ENCODE data around the gene RINL. TPM values are rescaled to one million over a fixed set of nuclear protein-coding genes. Genes with fewer than 3 reads are reported as not detected.

RINL gene
- total RNA-seq, 1 experiment from 2014 or later: 6.9 TPM

GRCh38 chr19:38844093-38844686 is 33.9 kb downstream of the RINL start:
- H3K36me3 ChIP-seq: peaks cover 98% of the 10 kb centered on the region
- H3K9me3 ChIP-seq: no peaks in the 10 kb centered on the region
- no peaks in the 10 kb centered on the region for H3K27me3 ChIP-seq
- H3K4me3 ChIP-seq: no peak overlapping the region
- DNase-seq: no peak

- Histone ChIP-seq H3K36me3 (peaks cover 99% of the 10 kb centered on the region), H3K4me3 (no peak overlapping the region), H3K27me3 (no peaks in the 10 kb centered on the region), H3K9me3 (no peaks in the 10 kb centered on the region)
- DNase-seq: no peak
These were observed 34.8 kb downstream of the RINL start for GRCh38 chr19:38843175-38843758.

GRCh38 chr19:38842439-38843174 is 35.5 kb downstream of the RINL start:
- H3K4me3 ChIP-seq: no peak overlapping the region
- H3K27me3 ChIP-seq: no peaks in the 10 kb centered on the region
- H3K9me3 ChIP-seq: no peaks in the 10 kb centered on the region
- no peak for DNase-seq
- peaks cover 99% of the 10 kb centered on the region for H3K36me3 ChIP-seq

GRCh38 chr19:38841787-38842438 is 36.2 kb downstream of the RINL start:
- no peak overlapping the region for H3K4me3 ChIP-seq
- no peaks in the 10 kb centered on the region for H3K27me3 ChIP-seq
- no peak for DNase-seq
- no peaks in the 10 kb centered on the region for H3K9me3 ChIP-seq
- H3K36me3 ChIP-seq: peaks cover 99% of the 10 kb centered on the region

- DNase-seq: no peak
- H3K4me3 ChIP-seq: no peak overlapping the region
- no peaks in the 10 kb centered on the region for H3K27me3 ChIP-seq
- H3K9me3 ChIP-seq: no peaks in the 10 kb centered on the region
- peaks cover 97% of the 10 kb centered on the region for H3K36me3 ChIP-seq
These were observed 36.8 kb downstream of the RINL start for GRCh38 chr19:38841180-38841766.

GRCh38 chr19:38840583-38840968 is 37.5 kb downstream of the RINL start:
- H3K36me3 ChIP-seq: peaks cover 96% of the 10 kb centered on the region
- H3K27me3 ChIP-seq: no peaks in the 10 kb centered on the region
- H3K4me3 ChIP-seq: no peak overlapping the region
- no peaks in the 10 kb centered on the region for H3K9me3 ChIP-seq
- no peak for DNase-seq

GRCh38 chr19:38839816-38840582 is 38.1 kb downstream of the RINL start:
- Histone ChIP-seq H3K36me3 (peaks cover 93% of the 10 kb centered on the region), H3K27me3 (no peaks in the 10 kb centered on the region), H3K9me3 (no peaks in the 10 kb centered on the region), H3K4me3 (no peak overlapping the region)
- no peak for DNase-seq

- H3K36me3 ChIP-seq: peaks cover 85% of the 10 kb centered on the region
- no peak for DNase-seq
- no peaks in the 10 kb centered on the region for H3K9me3 ChIP-seq
- no peak overlapping the region for H3K4me3 ChIP-seq
- no peaks in the 10 kb centered on the region for H3K27me3 ChIP-seq
These were observed 38.9 kb downstream of the RINL start for GRCh38 chr19:38838986-38839761.

- Histone ChIP-seq H3K27me3 (no peaks in the 10 kb centered on the region), H3K36me3 (peaks cover 77% of the 10 kb centered on the region), H3K9me3 (no peaks in the 10 kb centered on the region), H3K4me3 (no peak overlapping the region)
- DNase-seq: no peak
These were observed 39.7 kb downstream of the RINL start for GRCh38 chr19:38838208-38838985.

- DNase-seq: no peak
- Histone ChIP-seq H3K27me3 (no peaks in the 10 kb centered on the region), H3K4me3 (no peak overlapping the region), H3K9me3 (no peaks in the 10 kb centered on the region), H3K36me3 (peaks cover 70% of the 10 kb centered on the region)
These were observed 40.4 kb downstream of the RINL start for GRCh38 chr19:38837656-38838121.

- no peak for DNase-seq
- Histone ChIP-seq H3K27me3 (no peaks in the 10 kb centered on the region), H3K36me3 (peaks cover 64% of the 10 kb centered on the region), H3K4me3 (no peak overlapping the region), H3K9me3 (no peaks in the 10 kb centered on the region)
These were observed 41.0 kb downstream of the RINL start for GRCh38 chr19:38836983-38837626.

GRCh38 chr19:38836159-38836982 is 41.7 kb downstream of the RINL start:
- Histone ChIP-seq H3K27me3 (no peaks in the 10 kb centered on the region), H3K9me3 (no peaks in the 10 kb centered on the region), H3K4me3 (no peak overlapping the region), H3K36me3 (peaks cover 57% of the 10 kb centered on the region)
- no peak for DNase-seq

GRCh38 chr19:38834590-38834989 is 43.5 kb downstream of the RINL start:
- H3K4me3 ChIP-seq: no peak overlapping the region
- DNase-seq: no peak

GRCh38 chr19:38834104-38834490 is 44.0 kb downstream of the RINL start:
- no peak for DNase-seq
- no peaks in the 10 kb centered on the region for H3K27me3 ChIP-seq
- peaks cover 41% of the 10 kb centered on the region for H3K36me3 ChIP-seq
- no peak overlapping the region for H3K4me3 ChIP-seq
- no peaks in the 10 kb centered on the region for H3K9me3 ChIP-seq

More at GRCh38 chr19:38834590-38834989, 43.5 kb downstream of the RINL start:
- no peaks in the 10 kb centered on the region for H3K27me3 ChIP-seq
- no peaks in the 10 kb centered on the region for H3K9me3 ChIP-seq
- peaks cover 46% of the 10 kb centered on the region for H3K36me3 ChIP-seq

Data from MG63 (cell line).